Gastrocnemius medialis (tissue), 4 donors: Measurements from ENCODE around the gene GPRIN1. TPM values are rescaled to one million over a fixed set of nuclear protein-coding genes. Genes with fewer than 3 reads are reported as not detected.

Source experiments
- ATAC-seq, 2 donors: fragments of 150-250 bp; one replicate each; pipeline ENCODE4 v1.9.1; 2016
- DNase-seq, 2 donors: peaks; one replicate each; pipeline ENCODE4 v3.0.0-alpha.2; 2019
- H3K27ac ChIP-seq, 4 donors: fragments of 200-600 bp; sonication (generic); 1 replicate in 1 of 4; 2 replicates in 3 of 4; pipeline ENCODE4 v1.5.1; 2016 to 2018; ENCODE audit warnings: mild to moderate bottlenecking in 2 of 4, moderate library complexity in 1 of 4
- H3K27me3 ChIP-seq, 3 donors: fragments of 200-600 bp; sonication (generic) in 2 of 3; 1 replicate in 1 of 3; 2 replicates in 2 of 3; pipeline versions ENCODE4 v1.5.1 to v1.6.0; 2016 to 2019; ENCODE audit warnings: mild to moderate bottlenecking in 1 of 3, moderate library complexity in 1 of 3
- H3K36me3 ChIP-seq, 2 donors: fragments of 200-600 bp; sonication (generic) in 1 of 2; one replicate each; pipeline ENCODE4 v1.5.1; 2017 to 2018
- H3K4me1 ChIP-seq, 2 donors: fragments of 200-600 bp; sonication (generic) in 1 of 2; one replicate each; pipeline ENCODE4 v1.5.1; 2016 to 2017; ENCODE audit warnings: mild to moderate bottlenecking in 2 of 2
- H3K4me3 ChIP-seq, 4 donors: fragments of 200-600 bp; sonication (generic) in 3 of 4; 1 replicate in 1 of 4; 2 replicates in 3 of 4; pipeline ENCODE4 v1.5.1; 2016 to 2019; ENCODE audit warnings: mild to moderate bottlenecking in 2 of 4
- H3K9me3 ChIP-seq, 3 donors: fragments of 200-600 bp; sonication (generic) in 2 of 3; 1 replicate in 1 of 3; 2 replicates in 2 of 3; pipeline ENCODE4 v1.5.1; 2016 to 2019
- POLR2A ChIP-seq, 2 donors: fragments of 450-650 bp; IDR thresholded peaks; one replicate each; pipeline ENCODE4 v1.6.1; 2017; ENCODE audit warnings: antibody characterized with exemption in 2 of 2, mild to moderate bottlenecking in 2 of 2, moderate library complexity in 2 of 2
- in situ Hi-C, 4 donors: fragments of 200-750 bp; cut with MboI; loops; one replicate each; pipeline versions ENCODE4 v1.15.0 to v1.8.0; 2017; ENCODE audit warnings: low sequenced_read_pairs in 4 of 4
- intact Hi-C: fragments of 100-400 bp; cut with DNase I; formaldehyde crosslinking; loops from one replicate; pipeline ENCODE4 v1.15.1; 2023; ENCODE audit warnings: low total_unique reads
- total RNA-seq, 4 donors: library from RNA; depleted of rRNA; stranded (reverse); fragments of >200 nt; gene quantifications; one replicate each; pipeline versions ENCODE4 v1.1.0 to v1.2.3, GENCODE V29; 2016
- TF ChIP-seq, protein P1 (sequence below), 5 experiments: fragments of 450-650 bp in 3 of 5; fragments of 200-600 bp in 2 of 5; sonication (generic) in 2 of 5; IDR thresholded peaks in 4 of 5; conservative IDR thresholded peaks in 1 of 5; 1 replicate in 4 of 5; 2 replicates in 1 of 5; pipeline ENCODE4 v1.5.1; 2016 to 2019; ENCODE audit warnings: antibody characterized with exemption in 5 of 5, mild to moderate bottlenecking in 3 of 5, moderate library complexity in 3 of 5

Gene GPRIN1
- total RNA-seq, 4 donors from 2014 or later = 0.35 to 0.78 (median 0.47) TPM

DNA sequence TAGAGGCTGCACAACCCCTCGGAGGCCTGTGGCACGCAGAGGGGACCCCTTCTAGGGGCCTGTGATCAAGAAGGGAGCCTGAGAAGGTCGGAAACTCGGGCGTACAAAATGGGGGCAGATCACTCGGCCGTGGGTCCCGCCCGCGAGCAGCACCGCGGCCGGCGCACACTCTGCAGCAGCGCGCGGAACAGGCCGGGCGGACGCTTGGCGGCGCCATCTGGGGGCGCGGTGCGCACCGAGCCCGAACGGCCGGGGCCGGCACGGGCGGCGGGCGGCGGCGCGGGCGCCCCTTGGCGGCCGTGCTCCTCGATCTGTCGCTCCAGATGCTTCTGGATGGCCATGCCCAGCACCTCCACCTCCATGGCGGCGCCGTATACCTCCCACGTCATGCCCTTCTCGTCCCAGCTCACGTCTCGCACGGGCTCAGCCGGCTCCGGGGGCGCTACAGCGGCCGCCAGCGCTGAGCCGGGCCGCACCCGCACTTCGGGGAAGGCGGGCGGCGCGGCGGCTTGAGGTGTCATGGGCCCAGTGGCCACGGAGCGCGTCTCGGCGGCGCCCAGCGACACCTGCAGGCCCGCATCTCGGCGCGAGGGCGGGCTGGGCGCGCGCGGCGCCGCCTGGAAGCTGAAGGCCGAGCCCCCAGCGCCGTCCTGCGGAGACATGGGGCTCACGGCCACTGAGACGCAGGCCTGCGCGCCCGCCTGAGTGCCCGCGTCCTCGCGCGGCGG is 13.1 kb downstream of the GPRIN1 start:
- peaks cover 0 to 2% (median 2%) of the 10 kb centered on the region in 3 donors for H3K27me3 ChIP-seq
- DNase-seq (no peak), ATAC-seq (peak; percentile 45 to 46)
- intact Hi-C loops (no loop called here), in situ Hi-C loops (no loop called here)
- no peak for TF ChIP-seq POLR2A (IDR thresholded peaks at IDR 0.05)
- TF ChIP-seq, protein P1, sequence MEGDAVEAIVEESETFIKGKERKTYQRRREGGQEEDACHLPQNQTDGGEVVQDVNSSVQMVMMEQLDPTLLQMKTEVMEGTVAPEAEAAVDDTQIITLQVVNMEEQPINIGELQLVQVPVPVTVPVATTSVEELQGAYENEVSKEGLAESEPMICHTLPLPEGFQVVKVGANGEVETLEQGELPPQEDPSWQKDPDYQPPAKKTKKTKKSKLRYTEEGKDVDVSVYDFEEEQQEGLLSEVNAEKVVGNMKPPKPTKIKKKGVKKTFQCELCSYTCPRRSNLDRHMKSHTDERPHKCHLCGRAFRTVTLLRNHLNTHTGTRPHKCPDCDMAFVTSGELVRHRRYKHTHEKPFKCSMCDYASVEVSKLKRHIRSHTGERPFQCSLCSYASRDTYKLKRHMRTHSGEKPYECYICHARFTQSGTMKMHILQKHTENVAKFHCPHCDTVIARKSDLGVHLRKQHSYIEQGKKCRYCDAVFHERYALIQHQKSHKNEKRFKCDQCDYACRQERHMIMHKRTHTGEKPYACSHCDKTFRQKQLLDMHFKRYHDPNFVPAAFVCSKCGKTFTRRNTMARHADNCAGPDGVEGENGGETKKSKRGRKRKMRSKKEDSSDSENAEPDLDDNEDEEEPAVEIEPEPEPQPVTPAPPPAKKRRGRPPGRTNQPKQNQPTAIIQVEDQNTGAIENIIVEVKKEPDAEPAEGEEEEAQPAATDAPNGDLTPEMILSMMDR (IDR thresholded peaks at IDR 0.05 in 4 of 5, conservative IDR thresholded peaks at IDR 0.05 in 1 of 5) = peak in 2 of 5 experiments; percentile 24 to 31
- no peaks in the 10 kb centered on the region for H3K4me1 ChIP-seq
- H3K9me3 ChIP-seq = no peaks in the 10 kb centered on the region
- H3K27ac ChIP-seq = no peak overlapping the region
- H3K36me3 ChIP-seq = no peaks in the 10 kb centered on the region
- H3K4me3 ChIP-seq = no peak overlapping the region

DNA sequence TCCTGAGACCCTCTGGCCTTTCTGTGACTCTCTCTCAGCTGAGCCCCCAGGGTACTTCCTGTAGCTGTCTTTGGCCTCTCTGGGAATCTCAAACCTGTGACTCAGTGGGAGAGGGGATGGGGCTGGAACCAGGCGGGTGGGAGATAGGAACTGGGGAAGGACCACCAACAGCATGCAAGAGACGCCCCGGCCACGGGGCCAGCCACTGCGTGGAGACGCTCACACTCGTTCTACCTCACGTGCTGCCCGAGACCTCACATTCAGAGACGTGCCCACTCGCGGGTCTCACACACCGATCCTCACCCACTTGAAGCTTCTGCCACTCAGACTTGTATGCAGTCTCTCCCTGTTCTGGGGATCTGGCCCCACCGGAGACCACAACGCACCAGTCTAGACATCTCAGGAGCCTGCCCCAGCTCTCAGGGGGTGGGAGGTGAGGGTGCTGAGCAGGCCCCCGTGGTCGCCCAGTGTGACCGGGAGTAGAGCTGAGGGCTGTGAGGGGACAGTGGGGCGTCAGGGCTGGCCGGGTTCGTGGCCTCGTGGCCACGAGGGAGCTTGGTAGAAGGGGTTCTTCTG is 13.8 kb downstream of the GPRIN1 start:
- no peaks in the 10 kb centered on the region for H3K4me1 ChIP-seq
- in situ Hi-C loops (no loop called here), intact Hi-C loops (no loop called here)
- no peak for DNase-seq
- H3K36me3 ChIP-seq = no peaks in the 10 kb centered on the region
- H3K4me3 ChIP-seq = no peak overlapping the region
- TF ChIP-seq, protein P1 (IDR thresholded peaks at IDR 0.05 in 4 of 5, conservative IDR thresholded peaks at IDR 0.05 in 1 of 5) = no peak
- TF ChIP-seq POLR2A (IDR thresholded peaks at IDR 0.05) = no peak
- peaks cover 0 to 2% (median 2%) of the 10 kb centered on the region in 3 donors for H3K27me3 ChIP-seq
- H3K9me3 ChIP-seq = no peaks in the 10 kb centered on the region
- no peak overlapping the region for H3K27ac ChIP-seq
- no peak for ATAC-seq

DNA sequence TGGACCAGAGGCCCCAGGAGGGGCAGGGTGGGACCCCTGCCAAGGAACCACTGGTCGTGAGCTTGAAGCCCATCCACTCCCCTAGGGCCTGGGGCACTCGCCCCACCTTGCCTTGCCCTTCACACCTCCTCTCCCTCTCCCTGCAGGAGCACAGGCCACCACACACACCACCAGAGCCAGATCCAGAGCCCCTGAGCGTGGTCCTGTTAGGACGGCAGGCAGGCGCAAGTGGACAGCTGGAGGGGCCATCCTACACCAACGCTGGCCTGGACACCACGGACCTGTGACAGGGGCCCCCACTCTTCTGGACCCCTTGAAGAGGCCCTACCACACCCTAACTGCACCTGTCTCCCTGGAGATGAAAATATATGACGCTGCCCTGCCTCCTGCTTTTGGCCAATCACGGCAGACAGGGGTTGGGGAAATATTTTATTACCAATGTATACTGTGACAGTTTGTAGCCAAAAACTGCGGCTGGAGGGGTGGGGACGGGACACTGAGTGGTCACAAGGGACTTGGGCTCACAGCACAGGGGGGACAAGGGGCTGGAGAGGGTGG is 14.5 kb downstream of the GPRIN1 start:
- no peak overlapping the region for H3K4me3 ChIP-seq
- DNase-seq (no peak), ATAC-seq (no peak)
- no peak overlapping the region for H3K27ac ChIP-seq
- TF ChIP-seq, protein P1 (IDR thresholded peaks at IDR 0.05 in 4 of 5, conservative IDR thresholded peaks at IDR 0.05 in 1 of 5) = no peak
- TF ChIP-seq POLR2A (IDR thresholded peaks at IDR 0.05) = no peak
- in situ Hi-C loops = no loop called here
- intact Hi-C loops = no loop called here
- H3K27me3 ChIP-seq = peaks cover 0 to 2% (median 2%) of the 10 kb centered on the region in 3 donors
- no peaks in the 10 kb centered on the region for H3K36me3 ChIP-seq
- H3K9me3 ChIP-seq = no peaks in the 10 kb centered on the region
- no peaks in the 10 kb centered on the region for H3K4me1 ChIP-seq

DNA sequence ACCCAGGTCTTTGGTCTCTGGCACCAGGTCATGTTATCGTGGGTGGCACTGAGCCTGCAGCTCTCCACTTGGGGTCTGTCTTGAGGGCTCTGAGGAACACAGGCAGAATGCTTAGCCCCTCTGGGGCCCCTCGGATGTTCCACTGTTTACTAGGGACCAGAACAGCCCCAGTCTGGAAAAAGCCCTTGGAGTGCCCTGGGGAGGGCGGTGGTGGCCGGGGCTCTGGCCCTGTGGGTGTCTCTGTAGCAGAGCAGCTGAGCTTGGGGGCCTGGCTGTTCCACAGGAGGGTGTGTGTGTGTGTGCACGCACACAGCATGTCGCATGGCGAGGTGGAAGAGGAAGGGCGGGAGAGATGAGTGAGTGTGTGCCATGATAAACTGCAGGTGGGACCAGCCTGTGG is 15.4 kb downstream of the GPRIN1 start:
- Histone ChIP-seq H3K27me3 (peaks cover 0 to 2% (median 2%) of the 10 kb centered on the region in 3 donors), H3K27ac (no peak overlapping the region)
- in situ Hi-C loops = no loop called here

More for the DNA sequence above, 15.4 kb downstream of the GPRIN1 start:
- H3K4me3 ChIP-seq = no peak overlapping the region
- TF ChIP-seq, protein P1 (IDR thresholded peaks at IDR 0.05 in 4 of 5, conservative IDR thresholded peaks at IDR 0.05 in 1 of 5) = no peak
- no peak for TF ChIP-seq POLR2A (IDR thresholded peaks at IDR 0.05)
- ATAC-seq = no peak
- H3K9me3 ChIP-seq = no peaks in the 10 kb centered on the region
- no peak for DNase-seq
- H3K36me3 ChIP-seq = no peaks in the 10 kb centered on the region
- intact Hi-C loops = no loop called here
- H3K4me1 ChIP-seq = no peaks in the 10 kb centered on the region
